ENCODE measurements around the gene SPDYA.

GRCh38 chr2:28855977-28856376 lies 45.3 kb downstream of the SPDYA start:
- TF ChIP-seq, protein P1, sequence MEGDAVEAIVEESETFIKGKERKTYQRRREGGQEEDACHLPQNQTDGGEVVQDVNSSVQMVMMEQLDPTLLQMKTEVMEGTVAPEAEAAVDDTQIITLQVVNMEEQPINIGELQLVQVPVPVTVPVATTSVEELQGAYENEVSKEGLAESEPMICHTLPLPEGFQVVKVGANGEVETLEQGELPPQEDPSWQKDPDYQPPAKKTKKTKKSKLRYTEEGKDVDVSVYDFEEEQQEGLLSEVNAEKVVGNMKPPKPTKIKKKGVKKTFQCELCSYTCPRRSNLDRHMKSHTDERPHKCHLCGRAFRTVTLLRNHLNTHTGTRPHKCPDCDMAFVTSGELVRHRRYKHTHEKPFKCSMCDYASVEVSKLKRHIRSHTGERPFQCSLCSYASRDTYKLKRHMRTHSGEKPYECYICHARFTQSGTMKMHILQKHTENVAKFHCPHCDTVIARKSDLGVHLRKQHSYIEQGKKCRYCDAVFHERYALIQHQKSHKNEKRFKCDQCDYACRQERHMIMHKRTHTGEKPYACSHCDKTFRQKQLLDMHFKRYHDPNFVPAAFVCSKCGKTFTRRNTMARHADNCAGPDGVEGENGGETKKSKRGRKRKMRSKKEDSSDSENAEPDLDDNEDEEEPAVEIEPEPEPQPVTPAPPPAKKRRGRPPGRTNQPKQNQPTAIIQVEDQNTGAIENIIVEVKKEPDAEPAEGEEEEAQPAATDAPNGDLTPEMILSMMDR (IDR thresholded peaks at IDR 0.05): no peak
- TF ChIP-seq MAX (IDR thresholded peaks at IDR 0.05) (no peak), RFX5 (IDR thresholded peaks at IDR 0.05) (no peak), CBX8 (IDR thresholded peaks at IDR 0.05) (no peak)

Measured in A549 (cell line).